ENCODE measurements around the gene GLDN.

Gene GLDN

DNA sequence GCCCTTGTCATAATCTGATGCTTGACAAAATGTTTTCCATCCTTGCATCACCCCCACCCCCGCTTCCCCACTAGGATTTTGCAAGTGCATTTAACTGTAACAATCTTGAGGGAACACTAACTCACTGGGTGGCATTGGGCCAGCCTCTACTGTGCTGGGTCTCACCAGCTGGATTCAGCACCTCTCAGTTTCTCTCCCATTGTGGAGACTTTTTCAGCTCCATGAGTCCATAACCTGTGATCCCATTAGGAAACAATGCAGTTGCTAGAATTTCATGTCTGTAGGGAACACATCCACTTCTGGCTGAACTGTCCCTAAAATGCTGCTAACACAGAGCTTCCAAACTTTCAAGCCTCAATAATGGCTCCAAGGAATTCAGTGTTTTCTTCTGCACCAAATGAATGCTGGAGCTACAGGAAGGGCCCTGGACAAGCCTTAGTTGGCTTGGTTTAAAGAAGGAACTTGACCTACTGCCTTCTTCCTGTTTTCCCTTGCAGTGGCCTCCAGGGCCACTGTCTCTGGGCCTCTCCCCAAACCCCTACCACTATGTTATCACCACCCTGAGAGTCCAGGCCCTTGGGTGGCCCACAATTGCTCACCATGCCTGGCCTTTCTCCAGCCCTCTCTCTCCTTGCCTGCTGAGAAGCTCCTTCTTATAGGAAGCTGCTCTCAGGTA, 18.7 kb upstream of the GLDN start:
- no peak for FAIRE-seq

DNA sequence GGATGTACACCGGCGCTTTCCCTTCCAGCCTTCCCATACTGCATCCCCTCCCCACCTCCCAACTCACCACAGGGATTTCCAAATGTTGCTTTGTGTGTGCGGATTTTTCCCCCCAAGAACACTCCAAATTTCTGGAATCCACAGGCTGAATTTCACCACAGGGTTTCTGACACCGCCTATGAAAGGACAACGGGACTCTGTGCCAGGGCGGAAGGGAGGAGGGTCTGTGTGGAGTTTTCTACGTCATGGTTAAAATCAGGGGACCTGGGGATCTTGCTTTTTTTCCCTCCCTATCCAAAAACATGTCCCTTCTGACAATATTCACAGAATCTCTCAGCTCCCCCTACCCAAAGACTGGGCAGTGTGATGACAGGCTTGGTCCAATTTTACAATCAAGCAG, 17.7 kb upstream of the GLDN start:
- FAIRE-seq, result no peak

DNA sequence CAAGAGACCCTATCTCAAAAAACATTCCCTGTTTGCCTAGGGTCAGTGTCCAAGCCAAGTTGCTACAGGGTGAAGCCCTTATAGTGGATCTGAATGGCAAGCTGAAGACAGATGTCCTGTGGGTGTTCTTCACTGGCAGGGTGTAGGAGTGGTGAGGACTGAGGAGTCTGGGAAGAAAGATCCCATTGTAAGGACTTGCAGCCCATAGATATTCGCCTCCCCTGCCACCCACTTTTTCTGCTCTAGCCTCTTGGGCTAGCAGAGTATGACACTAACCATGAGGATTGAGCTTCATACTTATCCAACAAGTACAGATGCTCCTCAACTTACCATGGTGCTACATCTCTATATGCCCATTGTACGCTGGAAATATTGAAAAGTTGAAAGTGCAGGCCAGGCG, 16.3 kb upstream of the GLDN start:
- FAIRE-seq, result no peak

DNA sequence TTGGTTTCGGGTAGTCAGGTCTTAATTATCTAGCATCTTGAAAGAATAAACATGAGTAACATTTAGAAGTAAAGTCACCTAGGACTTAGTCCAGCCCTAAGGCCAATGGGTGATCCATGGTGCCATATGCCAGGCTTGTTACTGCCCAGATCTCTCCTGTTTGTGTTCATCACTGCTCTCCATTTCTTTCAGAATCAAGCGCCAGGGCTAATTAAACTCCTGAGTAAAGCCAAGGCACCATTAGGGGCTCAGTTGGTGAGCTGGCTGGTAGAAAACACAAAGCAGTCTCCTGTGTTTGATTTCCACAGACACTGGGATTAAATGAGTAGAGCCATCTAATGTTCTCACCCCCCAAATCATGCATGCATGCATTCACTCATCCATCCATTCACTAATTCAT, 14.4 kb upstream of the GLDN start:
- FAIRE-seq, result no peak

DNA sequence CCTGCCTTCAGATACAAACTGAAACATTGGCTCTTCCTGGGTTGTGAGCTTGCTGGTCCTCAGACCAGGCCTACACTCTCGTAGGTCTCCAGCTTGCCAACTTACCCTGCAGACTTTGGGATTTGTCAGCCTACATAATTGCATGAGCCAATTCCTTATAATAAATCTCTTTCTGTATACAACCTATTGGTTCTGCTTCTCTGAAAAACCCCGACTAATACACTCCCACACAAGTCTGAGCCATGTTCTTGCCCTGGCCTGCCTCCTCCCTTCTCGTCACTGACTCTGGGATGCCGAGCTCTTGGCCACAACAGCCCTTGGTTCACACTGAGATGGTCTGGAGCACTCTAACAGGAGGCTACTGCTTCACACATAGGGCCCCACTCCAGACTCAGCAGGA, 12.5 kb upstream of the GLDN start:
- no peak for FAIRE-seq

DNA sequence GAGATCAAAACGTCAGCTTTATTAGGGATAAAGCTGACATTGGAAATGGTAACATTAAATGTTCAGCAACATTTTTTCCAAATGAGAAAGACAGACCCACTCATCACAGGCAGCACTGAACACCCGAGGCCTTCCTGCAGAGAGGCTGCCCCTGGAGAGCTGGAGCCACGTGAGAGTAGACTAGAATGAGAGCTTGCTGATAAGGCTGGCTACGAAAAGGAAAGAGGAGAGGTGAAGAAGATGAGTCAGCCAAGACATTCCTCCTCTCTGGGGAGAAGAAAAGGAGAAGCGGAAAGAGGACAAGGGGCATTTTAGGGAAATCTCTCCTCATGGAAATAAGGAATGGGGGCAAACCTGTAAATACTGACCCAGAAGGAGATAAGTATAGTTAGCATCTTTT, 10.3 kb upstream of the GLDN start:
- FAIRE-seq, result no peak

DNA sequence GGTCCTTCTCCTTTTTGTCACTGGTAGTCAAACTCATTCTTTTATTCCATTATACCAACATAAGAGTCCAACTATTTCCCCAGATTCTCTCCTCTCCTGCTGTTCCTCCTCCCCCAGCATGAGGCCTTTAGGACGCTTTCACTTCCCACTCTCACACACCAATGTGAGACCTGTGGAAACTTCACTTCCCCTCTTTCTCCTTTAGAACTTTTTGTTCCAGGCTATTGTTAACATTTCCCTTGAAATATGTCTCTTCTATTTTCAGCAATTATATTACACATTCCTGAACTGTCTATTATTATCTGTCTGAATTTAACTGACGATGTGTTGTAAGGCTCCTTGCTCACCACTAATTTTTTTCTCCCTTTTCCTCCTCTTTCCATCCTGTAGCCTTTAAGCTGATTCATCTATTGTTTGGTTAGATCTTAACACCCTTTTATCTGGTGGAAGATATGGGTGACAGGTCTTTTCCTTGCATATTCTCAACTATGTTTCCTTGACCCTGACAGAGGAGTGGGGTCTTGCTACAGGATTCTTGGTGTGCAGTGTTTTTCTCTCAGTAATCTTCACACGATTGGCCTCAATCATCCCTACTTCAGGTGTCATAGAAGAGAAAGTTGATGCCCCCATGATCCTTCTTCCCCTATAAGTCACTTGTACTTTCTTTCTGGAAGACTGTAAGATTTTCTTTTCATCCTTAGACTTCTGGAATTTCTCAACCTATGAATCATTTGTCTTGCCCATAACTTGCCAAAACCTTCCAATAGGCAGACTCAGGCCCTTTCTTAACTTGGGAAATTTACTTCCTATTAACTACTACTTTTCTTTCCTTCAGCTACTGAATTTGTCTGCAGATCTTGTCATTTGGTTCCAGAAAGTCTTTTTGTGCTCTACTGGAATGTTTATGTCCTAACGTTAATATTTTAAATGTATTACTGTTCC, 9.0 kb upstream of the GLDN start:
- no peak for FAIRE-seq

DNA sequence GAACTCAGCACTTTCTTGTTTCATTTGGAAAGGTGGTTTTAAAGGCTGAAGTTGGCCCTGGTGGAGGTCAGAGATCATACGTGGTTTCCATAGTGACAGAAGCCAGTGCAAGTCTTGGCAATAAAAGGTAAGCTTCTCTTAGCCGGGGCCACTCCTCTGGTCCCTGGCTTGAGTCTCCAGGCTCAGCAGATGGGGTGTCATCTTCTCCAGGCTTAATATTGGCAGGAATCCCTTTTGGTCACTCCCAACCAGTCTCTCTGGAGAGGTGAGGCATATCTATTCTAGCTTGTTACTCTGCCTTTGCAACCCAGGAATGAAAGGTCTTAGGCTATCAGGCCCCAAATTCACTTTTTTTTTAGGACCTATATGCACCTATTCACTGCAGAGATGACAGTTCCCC, 7.9 kb upstream of the GLDN start:
- no peak for FAIRE-seq

DNA sequence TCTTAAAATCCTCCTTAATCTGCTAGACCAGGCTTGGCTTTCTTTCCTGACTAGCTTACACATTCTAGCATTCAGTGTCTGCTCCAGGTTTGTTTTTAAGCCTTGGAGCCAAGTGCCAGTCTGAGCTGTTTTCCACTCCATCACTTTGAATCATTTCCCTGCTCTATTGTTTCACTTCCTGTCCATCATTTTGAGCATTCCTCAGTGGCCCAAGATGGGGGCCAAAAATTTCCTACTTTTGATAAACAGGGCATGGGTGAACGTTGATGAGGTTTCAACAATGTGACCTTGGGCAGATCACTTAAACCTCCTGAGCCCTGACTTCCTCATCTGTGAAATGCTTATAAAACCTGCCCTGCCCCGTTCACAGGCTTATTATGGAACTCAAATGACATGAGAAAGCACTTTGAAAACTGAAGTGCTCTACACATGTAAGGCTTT, 7.4 kb upstream of the GLDN start:
- FAIRE-seq, result no peak

DNA sequence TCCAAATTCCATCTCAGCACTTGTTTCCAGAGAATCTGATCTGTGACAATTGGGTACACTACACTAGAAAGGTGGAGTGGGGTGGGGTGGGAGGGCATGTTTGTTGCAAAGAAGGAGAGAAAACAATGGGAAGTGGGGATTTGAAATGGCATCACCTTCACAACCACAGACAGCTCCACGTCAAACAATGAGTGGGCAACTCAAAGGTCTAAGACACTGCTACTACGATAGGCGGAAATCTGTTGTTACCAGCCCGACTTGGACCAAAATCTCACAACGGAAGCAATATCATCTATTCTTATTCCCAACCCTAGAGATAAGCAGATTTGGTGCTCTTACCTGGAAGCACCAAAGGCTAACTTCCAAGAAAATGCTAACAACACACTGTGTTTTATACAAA, 6.4 kb upstream of the GLDN start:
- FAIRE-seq, result no peak

DNA sequence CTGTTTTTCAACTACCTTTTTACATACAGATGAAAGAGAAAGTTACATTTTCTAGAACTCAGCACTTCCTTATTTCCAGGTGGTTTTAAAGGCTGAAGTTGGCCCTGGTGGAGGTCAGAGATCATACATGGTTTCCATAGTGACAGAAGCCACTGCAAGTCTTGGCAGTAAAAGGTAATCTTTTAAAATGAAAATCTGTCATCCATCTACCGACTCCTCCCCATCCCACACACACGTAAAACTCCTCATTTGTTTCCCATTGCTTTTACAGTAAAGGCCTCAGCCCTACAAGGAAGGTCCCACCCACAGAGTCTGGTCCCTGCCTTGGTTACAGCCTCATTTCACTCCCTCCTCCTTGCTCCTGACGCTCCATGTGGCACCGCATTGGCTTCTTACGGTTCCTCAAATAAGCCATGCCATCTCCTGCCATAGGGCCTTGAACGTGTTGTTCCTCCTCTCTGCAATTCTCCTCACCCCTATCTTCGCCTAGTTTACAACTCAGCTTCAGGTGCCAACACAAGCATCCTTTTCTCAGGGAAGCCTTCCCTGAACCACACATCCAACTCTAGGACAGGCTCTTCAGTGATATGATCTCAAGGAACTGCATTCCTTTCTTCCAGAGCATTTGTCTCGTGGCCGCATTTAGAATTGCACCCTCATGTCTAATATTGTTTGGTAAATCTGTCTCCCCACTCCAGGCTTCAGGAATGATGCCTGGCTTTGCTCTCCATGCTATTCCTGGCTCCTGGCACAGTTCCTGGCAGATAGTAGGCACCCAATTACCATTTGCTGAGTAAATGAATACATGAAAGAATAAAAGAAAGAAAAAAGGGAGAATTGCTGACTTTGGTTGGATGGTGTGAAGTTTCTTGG, 5.7 kb upstream of the GLDN start:
- no peak for FAIRE-seq

DNA sequence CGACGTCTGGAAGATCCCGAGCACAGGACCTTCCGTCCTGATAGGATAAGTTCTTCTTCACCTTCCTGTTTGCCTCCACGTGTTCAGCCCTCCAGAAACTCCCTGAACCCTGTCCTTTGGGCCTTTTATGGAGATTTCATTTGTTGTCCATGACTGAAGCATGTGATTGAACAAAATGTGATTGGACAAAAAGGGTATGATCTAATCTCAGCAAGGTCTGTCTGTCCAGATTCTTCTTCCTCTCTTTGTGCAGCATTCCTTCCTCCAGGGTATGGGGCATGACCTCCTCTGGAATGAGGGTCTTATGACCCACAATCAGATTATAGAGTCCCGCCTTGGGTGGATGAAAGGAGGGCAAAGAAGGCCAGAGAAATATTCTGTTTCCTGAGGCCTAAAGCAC, 3.0 kb upstream of the GLDN start, which contains the start of gene CYP19A1:
Gene CYP19A1 (minus strand): TSS at position 101 of the 400 bp plus-strand sequence. CDS start 95,684 bp downstream, outside the sequence.
- no peak for FAIRE-seq

DNA sequence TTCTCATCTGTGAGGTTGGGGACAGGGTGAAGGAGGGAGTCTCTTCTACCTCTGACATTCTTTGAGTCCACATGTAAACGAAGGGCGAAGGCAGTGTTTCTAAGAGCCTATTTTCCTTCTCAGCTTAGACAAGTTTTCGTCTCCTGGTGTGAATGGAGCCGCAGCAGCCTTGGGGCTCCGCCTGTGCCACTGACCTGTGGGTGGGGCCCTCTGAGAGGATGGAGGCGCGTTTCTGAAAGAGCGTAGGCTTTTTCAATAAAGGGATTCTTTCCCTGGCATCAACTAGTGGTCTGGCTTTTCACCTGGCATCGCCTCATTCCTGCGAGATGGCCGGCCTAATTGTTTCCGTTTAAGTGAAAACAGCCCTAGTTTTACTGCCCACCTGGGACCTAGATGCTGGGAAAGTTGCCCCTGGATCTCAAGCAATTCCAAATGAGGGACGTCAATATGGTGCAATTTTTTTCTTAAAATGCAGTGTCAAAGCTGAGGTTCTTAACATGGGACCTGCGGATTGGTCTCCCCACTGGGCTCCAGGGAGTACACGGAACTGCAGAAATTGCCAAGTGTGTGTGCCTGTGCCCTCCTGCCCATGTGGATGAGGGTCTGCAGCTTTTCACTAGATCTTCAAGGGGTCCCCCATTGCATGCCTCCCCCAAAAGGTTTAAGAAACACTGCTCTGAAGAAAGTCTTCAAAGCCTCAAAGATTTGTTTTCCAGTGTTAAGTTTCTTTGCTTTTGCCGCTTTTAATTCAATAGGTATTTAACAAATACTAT, 958 bp downstream of the GLDN start:
- no peak for FAIRE-seq

DNA sequence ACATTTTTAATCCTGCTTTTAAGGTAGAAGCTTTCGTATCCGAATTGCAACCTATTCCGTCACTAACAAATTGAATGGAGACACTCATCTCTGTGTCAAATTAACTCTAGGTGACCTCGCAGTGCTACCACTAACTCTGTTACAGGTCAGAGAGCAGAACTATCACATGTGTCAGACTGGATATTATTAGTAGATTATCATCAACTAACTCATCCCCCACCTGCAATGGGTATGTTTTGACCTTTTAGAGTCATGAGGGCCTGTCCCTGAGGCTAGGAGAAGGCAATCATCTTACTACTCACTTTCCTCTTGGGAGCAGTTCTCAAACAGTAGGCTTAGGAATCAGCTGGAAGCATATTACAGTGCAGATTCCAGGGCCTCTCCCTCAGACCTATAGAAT, 2.0 kb downstream of the GLDN start:
- no peak for FAIRE-seq

DNA sequence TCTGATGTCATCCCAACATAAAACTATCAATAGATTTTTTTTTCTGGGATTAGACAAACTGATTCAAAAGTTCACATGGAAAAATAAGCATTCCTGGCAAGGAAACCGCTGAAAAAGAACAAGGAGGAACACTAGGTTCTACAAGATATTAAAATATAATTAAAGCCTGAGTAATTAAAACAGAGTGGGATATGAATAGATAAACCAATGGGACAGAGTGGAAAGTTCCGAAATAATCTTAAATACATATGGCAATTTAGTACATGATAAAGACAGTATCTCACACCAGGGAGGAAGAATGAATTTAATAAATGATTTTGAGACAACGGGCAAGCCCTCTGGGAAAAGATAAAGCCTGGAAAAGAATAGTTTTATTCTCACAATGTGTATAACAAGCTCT, 4.7 kb downstream of the GLDN start:
- no peak for FAIRE-seq

DNA sequence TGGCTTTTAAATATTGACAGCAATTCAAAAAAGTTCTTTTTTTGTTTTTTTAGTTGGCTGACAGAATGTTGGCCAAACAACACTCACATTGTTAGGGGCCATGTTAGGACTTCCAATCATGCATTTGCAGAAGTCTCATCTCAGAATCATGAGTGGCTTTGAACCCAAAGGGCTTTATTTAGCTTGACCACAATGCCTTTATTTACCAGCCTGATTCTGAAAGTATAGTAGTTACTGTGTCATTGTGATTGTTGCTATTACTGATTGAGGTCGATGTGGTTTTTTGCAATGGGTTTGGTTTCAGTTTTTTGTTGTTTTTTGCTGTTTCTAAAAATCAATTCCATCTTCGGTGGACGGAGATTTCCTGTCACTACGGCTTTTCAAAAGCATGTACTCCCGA, 7.2 kb downstream of the GLDN start:
- FAIRE-seq, result no peak

DNA sequence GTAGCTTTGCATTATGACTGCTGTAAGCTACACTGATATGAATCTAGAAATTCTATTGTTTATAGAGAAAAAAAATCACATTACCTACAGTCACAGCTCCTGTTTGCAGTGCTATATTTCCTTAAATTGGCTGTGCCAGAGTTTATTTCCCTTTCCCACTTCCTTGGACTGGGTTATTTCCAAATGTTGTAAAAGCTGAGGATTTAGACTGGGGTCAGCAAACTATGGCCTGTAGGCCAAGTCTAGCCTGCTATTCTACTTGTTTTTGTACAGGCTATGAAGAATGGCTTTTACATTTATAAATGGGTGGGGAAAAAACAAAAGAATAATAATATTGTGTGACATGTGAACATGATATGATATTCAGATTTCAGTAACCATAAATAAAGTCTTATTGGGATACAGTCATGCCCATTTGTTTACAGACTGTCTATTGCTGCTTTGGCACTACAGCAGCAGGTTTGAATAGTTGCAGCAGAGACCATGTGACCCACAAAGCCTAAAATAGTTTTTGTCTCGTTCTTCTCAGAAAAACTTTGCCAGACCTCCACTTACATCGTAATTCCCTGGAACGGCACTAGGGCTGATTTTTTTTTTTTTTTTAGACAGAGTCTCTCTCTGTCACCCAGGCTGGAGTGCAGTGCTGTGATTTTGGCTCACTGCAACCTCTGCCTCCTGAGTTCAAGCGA, 7.8 kb downstream of the GLDN start:
- no peak for FAIRE-seq

DNA sequence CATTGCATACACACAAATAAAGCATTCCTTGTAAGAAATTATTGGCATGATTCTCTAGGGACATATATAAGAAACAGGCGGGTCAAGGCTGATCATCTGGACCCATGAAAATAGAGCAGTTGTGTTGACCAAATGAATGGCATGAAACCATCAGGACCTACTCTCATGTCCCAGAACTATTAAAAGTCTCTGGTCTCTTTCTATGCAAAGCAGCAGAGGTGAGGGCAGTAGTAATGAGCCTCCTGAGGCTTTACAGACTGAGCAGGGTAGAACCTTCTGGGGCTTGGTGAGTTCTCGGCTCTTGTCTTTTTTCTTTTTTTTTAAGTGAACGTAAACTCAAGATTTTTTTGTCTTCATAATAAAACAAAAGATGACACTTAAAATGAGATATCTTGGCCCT, 9.3 kb downstream of the GLDN start:
- no peak for FAIRE-seq

DNA sequence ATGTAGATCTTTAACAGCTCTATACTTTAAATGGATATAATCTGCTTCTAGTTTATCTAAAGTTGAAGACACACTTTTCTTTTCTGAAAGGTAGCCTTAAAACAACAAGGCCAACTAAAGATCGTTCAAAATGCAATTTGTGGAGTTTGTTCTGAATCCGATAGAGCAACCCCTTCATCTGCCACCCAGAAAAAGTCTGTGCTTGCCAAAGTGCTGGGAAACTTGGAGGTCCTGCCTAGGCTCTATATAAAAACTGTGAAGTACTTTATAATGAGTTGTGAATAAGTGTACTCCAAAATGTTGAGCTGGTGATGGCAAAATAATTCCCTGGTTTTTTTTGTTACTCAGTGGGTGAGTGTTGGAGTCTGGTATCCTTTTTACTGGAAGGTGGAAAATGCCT, 12.5 kb downstream of the GLDN start:
- no peak for FAIRE-seq

DNA sequence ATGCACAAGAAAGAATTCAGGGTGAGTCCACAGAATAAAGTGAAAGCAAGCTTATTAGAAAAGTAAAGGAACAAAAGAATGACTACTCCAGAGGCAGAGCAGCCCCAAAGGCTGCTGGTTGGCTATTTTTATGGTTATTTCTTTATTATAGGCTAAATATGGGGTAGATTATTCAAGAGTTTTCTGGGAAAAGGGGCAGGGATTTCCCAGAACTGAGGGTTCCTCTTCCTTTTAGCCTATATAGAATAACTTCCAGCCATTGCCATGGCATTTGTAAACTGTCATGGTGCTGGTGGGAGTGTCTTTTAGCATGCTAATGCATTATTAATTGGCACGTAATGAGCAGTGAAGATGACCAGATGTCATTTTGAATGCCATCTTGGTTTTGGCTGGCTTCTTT, 13.6 kb downstream of the GLDN start:
- FAIRE-seq, result no peak

DNA sequence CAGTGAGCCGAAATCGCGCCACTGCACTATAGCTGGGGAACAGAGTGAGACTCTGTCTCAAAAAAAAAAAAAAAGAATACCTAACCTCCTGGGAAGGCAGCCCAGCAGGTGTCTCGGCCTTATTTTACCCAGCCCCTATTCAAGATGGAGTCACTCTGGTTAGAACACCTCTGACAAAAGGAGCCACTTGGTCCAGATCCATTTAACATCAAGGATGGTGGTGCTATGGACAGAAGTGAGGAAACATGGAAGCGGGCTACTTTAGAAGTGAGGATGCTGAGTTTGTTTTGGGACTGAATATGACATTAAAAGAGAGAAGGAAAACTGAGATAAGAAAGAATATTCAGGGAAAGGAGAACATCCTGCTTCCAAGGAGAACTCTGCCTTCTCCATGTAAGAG, 14.7 kb downstream of the GLDN start:
- FAIRE-seq, result no peak

DNA sequence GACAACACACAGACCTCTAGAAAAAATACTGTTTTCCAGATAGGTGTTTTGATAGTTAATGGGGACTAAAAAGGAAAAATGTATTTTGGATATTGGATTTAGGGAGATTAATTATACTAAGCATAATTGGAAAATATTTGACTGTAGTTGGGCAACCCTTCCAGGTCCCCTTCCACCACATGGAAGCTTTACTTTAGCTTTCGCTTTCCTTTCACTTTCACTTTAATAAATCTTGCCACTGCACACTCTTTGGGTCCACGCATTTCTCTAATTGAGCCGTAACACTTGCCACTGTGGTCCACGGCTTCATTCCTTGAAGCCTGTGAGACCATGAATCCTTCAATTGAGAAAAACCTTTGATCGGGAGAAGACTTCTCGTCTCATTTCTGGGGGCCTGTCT, 15.5 kb downstream of the GLDN start:
- FAIRE-seq, result no peak

Data from endometrium (tissue), 2 donors.